ENCODE data around the gene FADS1.
A peak's percentile ranks its signal among the peaks of the same experiment; 100 is the strongest.

FADS1 gene

GRCh38 chr11:61816736-61817455 lies at the start of gene FADS1:
TSS of gene FADS1 (minus strand) at chr11:61817003. CDS start at chr11:61816929, 74 bp downstream.
- peak; percentile 44 for DNase-seq (ENCODE audit: low read depth, low spot score)

GRCh38 chr11:61866231-61866957 lies 49.6 kb upstream of the FADS1 start:
- no peak for DNase-seq (ENCODE audit: low read depth, low spot score)

GRCh38 chr11:61864814-61865775 lies 48.3 kb upstream of the FADS1 start:
- DNase-seq (ENCODE audit: low read depth, low spot score), result no peak

GRCh38 chr11:61863548-61864081 lies 46.8 kb upstream of the FADS1 start:
- no peak for DNase-seq (ENCODE audit: low read depth, low spot score)

- DNase-seq (ENCODE audit: low read depth, low spot score), result no peak
Measured at GRCh38 chr11:61862714-61863547, 46.1 kb upstream of the FADS1 start.

GRCh38 chr11:61861634-61862033 lies 44.8 kb upstream of the FADS1 start:
- no peak for DNase-seq (ENCODE audit: low read depth, low spot score)

GRCh38 chr11:61860054-61860903 lies 43.5 kb upstream of the FADS1 start:
- no peak for DNase-seq (ENCODE audit: low read depth, low spot score)

GRCh38 chr11:61855939-61856680 lies 39.3 kb upstream of the FADS1 start:
- no peak for DNase-seq (ENCODE audit: low read depth, low spot score)

GRCh38 chr11:61854966-61855714 lies 38.3 kb upstream of the FADS1 start:
- DNase-seq (ENCODE audit: low read depth, low spot score), result no peak

GRCh38 chr11:61854206-61854895 lies 37.5 kb upstream of the FADS1 start:
- DNase-seq (ENCODE audit: low read depth, low spot score), result no peak

GRCh38 chr11:61853698-61854169 lies 36.9 kb upstream of the FADS1 start:
- no peak for DNase-seq (ENCODE audit: low read depth, low spot score)

GRCh38 chr11:61851900-61852295 lies 35.1 kb upstream of the FADS1 start:
- DNase-seq (ENCODE audit: low read depth, low spot score), result no peak

GRCh38 chr11:61851113-61851899 lies 34.5 kb upstream of the FADS1 start:
- DNase-seq (ENCODE audit: low read depth, low spot score), result no peak

- DNase-seq (ENCODE audit: low read depth, low spot score), result no peak
Measured at GRCh38 chr11:61850687-61851086, 33.9 kb upstream of the FADS1 start.

- no peak for DNase-seq (ENCODE audit: low read depth, low spot score)
Measured at GRCh38 chr11:61848631-61849030, 31.8 kb upstream of the FADS1 start.

- DNase-seq (ENCODE audit: low read depth, low spot score), result no peak
Measured at GRCh38 chr11:61847914-61848581, 31.2 kb upstream of the FADS1 start.
